ENCODE results near the gene PODNL1. TPM values are rescaled to one million over a fixed set of nuclear protein-coding genes. Genes with fewer than 3 reads are reported as not detected.

The PODNL1 gene
- total RNA-seq, 2 donors from 2014 or later, result 0.50 to 9.1 TPM

DNA sequence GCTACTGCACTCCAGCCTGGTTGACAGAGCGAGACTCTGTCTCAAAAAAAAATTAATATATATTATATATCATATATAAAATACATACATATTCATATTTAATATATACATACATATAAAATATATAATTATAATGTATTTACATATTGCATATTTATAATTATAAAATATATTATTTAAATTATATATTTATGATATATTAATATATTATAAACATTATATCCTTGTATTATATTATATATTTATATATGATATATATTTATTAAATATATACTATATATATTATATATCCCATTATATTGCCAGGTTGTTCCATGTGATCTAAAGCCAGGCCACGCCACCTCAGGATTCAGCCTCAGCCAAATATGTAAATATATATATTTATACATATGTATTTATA, 42.0 kb downstream of the PODNL1 start:
- Histone ChIP-seq H3K27me3 (replicated peaks; ENCODE audit: insufficient read depth) (no peaks in the 10 kb centered on the region), H3K4me3 (no peak overlapping the region), H3K4me1 (replicated peaks) (no peaks in the 10 kb centered on the region), H3K27ac (no peak overlapping the region), H3K9me3 (no peaks in the 10 kb centered on the region), H3K36me3 (no peaks in the 10 kb centered on the region)
- no peak for DNase-seq (ENCODE audit: low spot score)
- WGBS, result 96% methylated on average over 2 of the region's 2 CpGs
- intact Hi-C loops (cut with DNase I), result no loop called here
- TF ChIP-seq POLR2AphosphoS5 (IDR thresholded peaks at IDR 0.05) (no peak), POLR2A (IDR thresholded peaks at IDR 0.05) (no peak)
- TF ChIP-seq, protein P1, sequence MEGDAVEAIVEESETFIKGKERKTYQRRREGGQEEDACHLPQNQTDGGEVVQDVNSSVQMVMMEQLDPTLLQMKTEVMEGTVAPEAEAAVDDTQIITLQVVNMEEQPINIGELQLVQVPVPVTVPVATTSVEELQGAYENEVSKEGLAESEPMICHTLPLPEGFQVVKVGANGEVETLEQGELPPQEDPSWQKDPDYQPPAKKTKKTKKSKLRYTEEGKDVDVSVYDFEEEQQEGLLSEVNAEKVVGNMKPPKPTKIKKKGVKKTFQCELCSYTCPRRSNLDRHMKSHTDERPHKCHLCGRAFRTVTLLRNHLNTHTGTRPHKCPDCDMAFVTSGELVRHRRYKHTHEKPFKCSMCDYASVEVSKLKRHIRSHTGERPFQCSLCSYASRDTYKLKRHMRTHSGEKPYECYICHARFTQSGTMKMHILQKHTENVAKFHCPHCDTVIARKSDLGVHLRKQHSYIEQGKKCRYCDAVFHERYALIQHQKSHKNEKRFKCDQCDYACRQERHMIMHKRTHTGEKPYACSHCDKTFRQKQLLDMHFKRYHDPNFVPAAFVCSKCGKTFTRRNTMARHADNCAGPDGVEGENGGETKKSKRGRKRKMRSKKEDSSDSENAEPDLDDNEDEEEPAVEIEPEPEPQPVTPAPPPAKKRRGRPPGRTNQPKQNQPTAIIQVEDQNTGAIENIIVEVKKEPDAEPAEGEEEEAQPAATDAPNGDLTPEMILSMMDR (IDR thresholded peaks at IDR 0.05), result no peak

GRCh38 chr19:13894552-13894951, 43.7 kb downstream of the PODNL1 start:
- TF ChIP-seq POLR2AphosphoS5 (IDR thresholded peaks at IDR 0.05) (no peak), POLR2A (IDR thresholded peaks at IDR 0.05) (no peak)
- TF ChIP-seq, protein P1 (IDR thresholded peaks at IDR 0.05), result no peak
- Histone ChIP-seq H3K4me3 (no peak overlapping the region), H3K36me3 (no peaks in the 10 kb centered on the region), H3K27me3 (replicated peaks; ENCODE audit: insufficient read depth) (no peaks in the 10 kb centered on the region), H3K9me3 (no peaks in the 10 kb centered on the region), H3K27ac (no peak overlapping the region), H3K4me1 (replicated peaks) (no peaks in the 10 kb centered on the region)
- no peak for DNase-seq (ENCODE audit: low spot score)
- WGBS, result 81% methylated on average over 5 of the region's 5 CpGs
- intact Hi-C loops (cut with DNase I), result no loop called here

DNA sequence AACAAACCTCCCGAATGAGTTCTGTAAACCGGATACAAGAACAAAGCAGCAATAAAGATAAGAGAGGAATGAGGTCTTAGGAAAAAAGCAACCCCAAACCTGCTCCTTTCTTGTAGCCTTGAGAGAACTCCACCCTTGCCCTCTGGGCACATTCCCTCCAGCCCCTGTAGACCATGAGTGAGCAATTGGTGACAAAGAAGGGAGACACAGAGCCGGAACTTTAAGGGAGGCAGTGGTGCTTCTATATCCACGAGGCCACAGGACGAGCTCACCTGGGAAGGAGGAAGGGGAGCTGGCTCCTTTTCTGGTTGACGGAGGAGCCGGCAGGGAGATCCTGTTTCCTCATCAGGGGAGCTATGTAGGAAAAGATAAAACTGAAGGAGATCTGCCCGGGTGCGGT, 45.3 kb downstream of the PODNL1 start:
- WGBS, result 62% methylated on average over 9 of the region's 9 CpGs
- Histone ChIP-seq H3K9me3 (no peaks in the 10 kb centered on the region), H3K4me3 (no peak overlapping the region), H3K4me1 (replicated peaks) (no peaks in the 10 kb centered on the region), H3K27ac (no peak overlapping the region), H3K36me3 (no peaks in the 10 kb centered on the region), H3K27me3 (replicated peaks; ENCODE audit: insufficient read depth) (no peaks in the 10 kb centered on the region)
- DNase-seq (ENCODE audit: low spot score), result no peak
- intact Hi-C loops (cut with DNase I), result no loop called here
- TF ChIP-seq, protein P1 (IDR thresholded peaks at IDR 0.05), result no peak
- TF ChIP-seq POLR2A (IDR thresholded peaks at IDR 0.05) (no peak), POLR2AphosphoS5 (IDR thresholded peaks at IDR 0.05) (no peak)

- H3K4me3 ChIP-seq, result no peak overlapping the region
- H3K36me3 ChIP-seq, result no peaks in the 10 kb centered on the region
- H3K27ac ChIP-seq, result no peak overlapping the region
- intact Hi-C loops (cut with DNase I), result no loop called here
- no peak for DNase-seq (ENCODE audit: low spot score)
- WGBS, result 92% methylated on average over 13 of the region's 13 CpGs
- H3K9me3 ChIP-seq, result no peaks in the 10 kb centered on the region
- H3K27me3 ChIP-seq (replicated peaks; ENCODE audit: insufficient read depth), result no peaks in the 10 kb centered on the region
- H3K4me1 ChIP-seq (replicated peaks), result no peaks in the 10 kb centered on the region
- TF ChIP-seq, protein P1 (IDR thresholded peaks at IDR 0.05), result no peak
- TF ChIP-seq POLR2AphosphoS5 (IDR thresholded peaks at IDR 0.05) (no peak), POLR2A (IDR thresholded peaks at IDR 0.05) (no peak)
Measured at GRCh38 chr19:13890136-13890535, 48.1 kb downstream of the PODNL1 start.

DNA sequence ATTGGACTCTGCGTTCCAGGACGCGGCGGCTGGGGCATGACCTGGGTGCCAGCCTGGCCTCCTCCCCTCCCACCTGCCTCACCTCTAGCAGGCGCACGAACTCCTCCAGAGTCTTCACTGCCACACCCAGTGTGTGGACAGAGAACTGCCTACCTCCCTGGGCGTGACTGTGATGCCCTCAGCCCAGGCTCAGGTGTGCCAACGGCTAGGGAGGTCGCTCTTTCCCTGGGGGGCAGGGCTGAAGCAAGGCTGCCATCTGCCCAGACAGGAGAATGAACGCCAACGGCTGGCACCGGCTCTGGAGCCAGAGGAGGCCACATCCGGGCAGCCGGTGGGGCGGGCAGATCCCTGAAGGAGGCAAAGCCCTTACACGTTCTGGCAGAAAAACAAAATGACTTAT, 49.9 kb downstream of the PODNL1 start:
- no peaks in the 10 kb centered on the region for H3K27me3 ChIP-seq (replicated peaks; ENCODE audit: insufficient read depth)
- intact Hi-C loops (cut with DNase I), result no loop called here
- H3K9me3 ChIP-seq, result no peaks in the 10 kb centered on the region
- peaks cover 2% of the 10 kb centered on the region for H3K4me1 ChIP-seq (replicated peaks)
- no peak for DNase-seq (ENCODE audit: low spot score)
- H3K36me3 ChIP-seq, result no peaks in the 10 kb centered on the region
- TF ChIP-seq POLR2A (IDR thresholded peaks at IDR 0.05) (no peak), POLR2AphosphoS5 (IDR thresholded peaks at IDR 0.05) (no peak)
- TF ChIP-seq, protein P1 (IDR thresholded peaks at IDR 0.05), result no peak
- peak overlapping the region in 1 of 2 donors; percentile 45 for H3K27ac ChIP-seq
- 55% methylated on average over 16 of the region's 16 CpGs for WGBS
- no peak overlapping the region for H3K4me3 ChIP-seq

Measured in prostate gland (tissue), 2 donors.